ENCODE results near the gene EXOC3L1. TPM values are rescaled to one million over a fixed set of nuclear protein-coding genes. Genes with fewer than 3 reads are reported as not detected.

EXOC3L1 gene
- total RNA-seq, 4 donors from 2014 or later, result 0.29 to 5.1 (median 1.8) TPM

- TF ChIP-seq CTCF (IDR thresholded peaks at IDR 0.05), result no peak
- no peak for TF ChIP-seq POLR2A (IDR thresholded peaks at IDR 0.05)
- Histone ChIP-seq H3K9me3 (no peaks in the 10 kb centered on the region), H3K27me3 (no peaks in the 10 kb centered on the region), H3K4me1 (no peaks in the 10 kb centered on the region), H3K27ac (no peak overlapping the region), H3K4me3 (no peak overlapping the region), H3K36me3 (no peaks in the 10 kb centered on the region)
- intact Hi-C loops (cut with DNase I; ENCODE audit: low total_unique reads), result no loop called here
- no peak for DNase-seq
These were observed 11.7 kb upstream of the EXOC3L1 start for GRCh38 chr16:67201411-67202345.

DNA sequence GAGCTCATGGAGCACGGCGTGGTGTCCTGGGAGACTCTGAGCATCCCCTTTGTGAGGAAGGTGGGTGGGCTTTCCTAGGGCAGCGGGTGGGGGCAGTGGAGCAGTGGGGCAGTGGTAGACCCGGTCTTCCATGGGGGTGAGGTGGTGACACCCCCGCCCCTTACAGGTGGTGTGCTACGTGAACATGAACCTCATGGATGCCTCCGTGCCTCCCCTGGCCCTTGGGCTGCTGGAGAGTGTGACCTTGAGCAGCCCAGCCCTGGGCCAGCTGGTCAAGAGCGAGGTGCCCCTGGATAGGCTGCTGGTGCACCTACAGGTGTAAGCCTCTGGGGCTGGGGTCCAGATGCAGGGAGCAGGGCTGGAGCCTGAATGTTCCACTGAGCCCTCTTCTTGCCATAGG, 10.6 kb upstream of the EXOC3L1 start:
- H3K27ac ChIP-seq, result no peak overlapping the region
- H3K27me3 ChIP-seq, result no peaks in the 10 kb centered on the region
- no peaks in the 10 kb centered on the region for H3K4me1 ChIP-seq
- intact Hi-C loops (cut with DNase I; ENCODE audit: low total_unique reads), result no loop called here
- no peaks in the 10 kb centered on the region for H3K9me3 ChIP-seq
- TF ChIP-seq CTCF (IDR thresholded peaks at IDR 0.05) (no peak), POLR2A (IDR thresholded peaks at IDR 0.05) (no peak)
- H3K36me3 ChIP-seq, result no peaks in the 10 kb centered on the region
- H3K4me3 ChIP-seq, result no peak overlapping the region
- DNase-seq, result no peak

DNA sequence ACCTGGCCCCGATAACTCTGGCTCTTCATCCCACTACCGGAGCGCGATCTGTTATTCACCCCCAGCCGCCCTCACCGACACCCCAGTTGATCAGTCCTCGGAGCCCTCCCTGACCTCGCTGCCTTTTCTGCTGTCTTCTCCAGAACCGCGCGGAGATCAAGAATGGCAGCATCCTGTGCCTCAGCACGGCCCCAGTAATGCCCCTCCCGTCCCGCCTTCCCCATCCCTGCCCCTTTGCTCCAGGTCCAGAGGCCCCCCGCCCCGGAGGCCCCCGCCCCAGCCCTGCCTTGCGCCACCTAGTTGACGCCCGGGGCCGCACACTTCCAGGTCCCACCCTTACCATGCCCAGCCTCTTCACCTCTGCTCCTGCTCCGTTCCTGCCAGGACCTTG, 9.9 kb upstream of the EXOC3L1 start:
- Histone ChIP-seq H3K27ac (no peak overlapping the region), H3K27me3 (no peaks in the 10 kb centered on the region), H3K4me3 (no peak overlapping the region), H3K36me3 (no peaks in the 10 kb centered on the region), H3K4me1 (no peaks in the 10 kb centered on the region), H3K9me3 (no peaks in the 10 kb centered on the region)
- intact Hi-C loops (cut with DNase I; ENCODE audit: low total_unique reads), result no loop called here
- DNase-seq, result no peak
- no peak for TF ChIP-seq CTCF (IDR thresholded peaks at IDR 0.05)
- no peak for TF ChIP-seq POLR2A (IDR thresholded peaks at IDR 0.05)

DNA sequence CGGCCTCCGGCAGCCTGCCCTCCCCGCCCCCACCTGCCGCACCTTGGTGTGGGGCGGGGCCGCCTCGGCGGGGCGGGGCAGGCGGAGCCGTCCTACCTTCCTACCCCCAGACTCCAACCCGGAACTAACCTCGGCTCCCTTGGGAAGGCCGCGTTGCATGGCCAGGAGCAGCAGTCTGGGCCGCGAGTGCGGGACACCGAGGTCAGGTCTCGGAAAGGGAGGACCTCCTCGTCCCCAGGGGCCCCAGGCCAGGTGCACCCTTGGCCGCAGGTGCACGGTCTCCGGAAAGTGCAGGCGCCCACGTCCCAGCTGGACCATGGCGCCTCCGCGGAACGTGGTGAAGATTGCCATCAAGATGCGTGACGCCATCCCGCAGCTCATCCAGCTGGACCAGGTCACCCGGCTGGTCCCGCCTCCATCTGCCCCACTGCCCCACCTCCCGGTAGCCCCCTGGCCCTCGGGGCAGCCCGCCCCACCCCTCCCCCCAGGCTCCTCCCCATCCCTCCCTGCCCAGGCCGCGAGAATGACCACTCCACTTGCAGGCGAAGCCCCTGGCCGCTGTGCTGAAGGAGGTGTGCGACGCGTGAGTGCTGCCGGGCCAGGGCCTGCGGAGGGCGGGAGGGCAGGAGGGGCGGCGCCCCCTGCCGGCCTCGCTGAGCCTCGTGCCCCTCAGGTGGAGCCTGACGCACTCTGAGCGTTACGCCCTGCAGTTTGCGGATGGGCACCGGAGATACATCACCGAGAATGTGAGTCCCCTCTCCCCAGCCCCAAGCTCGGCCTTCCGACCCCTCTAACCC, 9.3 kb upstream of the EXOC3L1 start, which contains the start of gene ELMO3:
Gene ELMO3 (plus strand): TSS at position 121 of the 797 bp plus-strand sequence. CDS start 196 bp downstream, at position 317.
- no peaks in the 10 kb centered on the region for H3K9me3 ChIP-seq
- H3K27me3 ChIP-seq, result no peaks in the 10 kb centered on the region
- intact Hi-C loops (cut with DNase I; ENCODE audit: low total_unique reads), result no loop called here
- no peak within 1 kb of the TSS for H3K27ac ChIP-seq
- TF ChIP-seq CTCF (IDR thresholded peaks at IDR 0.05) (peak in 2 of 4 experiments; percentile 7 to 24), POLR2A (IDR thresholded peaks at IDR 0.05) (no peak)
- no peak for DNase-seq
- H3K36me3 ChIP-seq, result no peaks in the 10 kb centered on the region
- H3K4me3 ChIP-seq, result no peak within 1 kb of the TSS
- no peaks in the 10 kb centered on the region for H3K4me1 ChIP-seq
